Activated naive CD8-positive, alpha-beta T cell treated with anti-CD3 and anti-CD28 coated beads for 36 hours (primary cell): ENCODE data around the gene THEMIS. TPM values are rescaled to one million over a fixed set of nuclear protein-coding genes. Genes with fewer than 3 reads are reported as not detected.
A peak's percentile ranks its signal among the peaks of the same experiment; 100 is the strongest.
"Not testable (repeated sequence)": the region's sequence is repeated elsewhere in the genome, so short reads cannot be mapped to it uniquely, and the experiment has no call there.

Experiments used
- DNase-seq: peaks from one replicate; pipeline ENCODE4 v3.0.0; 2021
- H3K27ac Mint-ChIP-seq: one replicate; pipeline ENCODE4 v1.8.0; 2022; ENCODE audit warnings: mild to moderate bottlenecking, moderate library complexity, mixed read lengths
- H3K27me3 Mint-ChIP-seq: one replicate; pipeline ENCODE4 v1.8.0; 2022; ENCODE audit warnings: mild to moderate bottlenecking, mixed read lengths
- H3K36me3 Mint-ChIP-seq: one replicate; pipeline ENCODE4 v1.8.0; 2021; ENCODE audit warnings: mild to moderate bottlenecking, mixed read lengths
- H3K4me1 Mint-ChIP-seq: one replicate; pipeline ENCODE4 v1.8.0; 2021; ENCODE audit warnings: mixed read lengths
- H3K4me3 Mint-ChIP-seq: one replicate; pipeline ENCODE4 v1.8.0; 2022; ENCODE audit warnings: mild to moderate bottlenecking, moderate library complexity, mixed read lengths
- H3K9me3 Mint-ChIP-seq: one replicate; pipeline ENCODE4 v1.8.0; 2022; ENCODE audit warnings: mixed read lengths
- total RNA-seq, 2 experiments: library from RNA; stranded (reverse); gene quantifications; one replicate each; pipeline ENCODE4 v1.2.3, GENCODE V29; 2021

The THEMIS gene
- total RNA-seq, 2 experiments from 2014 or later, result 48.3 to 49.7 TPM

DNA sequence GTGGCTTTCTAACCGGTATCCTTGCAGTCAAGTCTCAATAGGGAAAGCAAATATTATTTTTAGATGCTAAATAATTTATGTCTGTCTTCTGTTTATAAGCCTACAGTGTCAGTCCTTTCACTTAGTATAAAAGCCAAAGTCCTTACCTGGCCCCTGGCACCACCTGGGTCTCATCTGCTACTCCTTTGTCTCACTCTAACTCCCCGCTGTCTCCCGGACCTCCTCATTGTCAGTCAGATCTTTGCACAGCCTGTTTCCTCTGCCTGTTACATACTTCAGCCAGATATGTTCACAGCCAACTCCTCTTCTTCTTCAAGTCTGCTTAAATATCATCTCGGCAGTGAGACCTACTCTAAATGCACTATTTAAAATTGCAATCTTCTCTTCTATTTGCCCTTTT lies 84.2 kb downstream of the THEMIS start:
- Mint-ChIP-seq H3K27ac (peak overlapping the region; percentile 62), H3K4me3 (peak overlapping the region; percentile 9)

DNA sequence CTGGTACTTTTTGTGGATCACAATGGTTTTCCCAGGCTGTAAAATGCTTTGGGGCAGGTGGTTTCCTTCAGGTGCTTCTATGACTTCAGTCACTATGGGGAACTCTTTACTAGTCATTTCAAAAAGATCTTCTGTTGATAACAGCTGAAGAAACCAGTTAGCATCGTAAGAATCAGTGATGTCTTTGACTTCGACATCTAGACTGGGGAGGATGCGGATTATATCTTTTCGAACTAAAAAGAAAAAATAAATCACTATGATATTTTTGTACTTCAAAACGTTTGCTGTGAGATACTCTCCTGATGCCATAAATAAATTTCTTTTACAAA lies 87.2 kb downstream of the THEMIS start:
- Mint-ChIP-seq H3K9me3 (peaks cover 2% of the 10 kb centered on the region), H3K36me3 (peaks cover 63% of the 10 kb centered on the region), H3K27me3 (no peaks in the 10 kb centered on the region), H3K27ac (peak overlapping the region; percentile 89), H3K4me3 (peak overlapping the region; percentile 68), H3K4me1 (peaks cover 85% of the 10 kb centered on the region)
- DNase-seq, result no peak

More for the DNA sequence above, 84.2 kb downstream of the THEMIS start:
- Mint-ChIP-seq H3K9me3 (peaks cover 11% of the 10 kb centered on the region), H3K36me3 (peaks cover 67% of the 10 kb centered on the region), H3K4me1 (peaks cover 80% of the 10 kb centered on the region), H3K27me3 (no peaks in the 10 kb centered on the region)
- no peak for DNase-seq

DNA sequence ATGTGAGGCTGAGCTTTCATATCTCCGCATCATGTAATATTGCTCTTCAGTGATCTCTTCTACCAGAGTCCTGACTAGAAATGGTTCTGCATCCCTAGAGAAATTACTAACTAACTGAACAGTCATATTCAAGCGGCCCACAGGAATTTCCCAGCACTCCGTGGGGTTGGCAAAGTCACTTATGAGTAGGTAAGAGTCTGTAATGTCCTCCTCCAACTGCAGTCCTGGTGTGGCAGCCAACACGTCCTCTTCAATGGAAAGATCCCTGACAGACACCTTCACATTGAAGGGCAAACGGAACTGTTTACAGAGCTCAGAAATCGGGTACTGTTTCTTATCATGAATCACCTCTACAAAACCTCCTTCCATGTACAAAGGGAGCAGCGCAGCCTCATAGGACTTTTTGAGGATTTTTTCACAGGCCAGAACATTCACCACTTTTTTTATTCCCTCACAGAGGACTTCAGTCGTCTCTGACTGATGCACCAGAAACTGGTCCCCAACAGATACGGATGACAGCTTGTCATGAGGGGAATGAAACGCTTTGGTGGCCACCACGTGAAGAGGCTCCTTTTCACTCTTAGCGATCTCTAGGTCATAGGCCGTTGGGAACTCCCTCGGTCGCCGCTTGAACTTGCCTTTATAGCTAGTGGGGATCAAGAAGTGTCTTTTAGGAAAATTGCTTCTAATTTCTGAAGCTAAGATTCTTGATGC lies 87.7 kb downstream of the THEMIS start:
- H3K9me3 Mint-ChIP-seq, result no peaks in the 10 kb centered on the region
- DNase-seq, result peak; percentile 52
- peaks cover 61% of the 10 kb centered on the region for H3K36me3 Mint-ChIP-seq
- no peaks in the 10 kb centered on the region for H3K27me3 Mint-ChIP-seq
- H3K27ac Mint-ChIP-seq, result peak overlapping the region; percentile 89
- H3K4me3 Mint-ChIP-seq, result peak overlapping the region; percentile 68
- H3K4me1 Mint-ChIP-seq, result peaks cover 85% of the 10 kb centered on the region

DNA sequence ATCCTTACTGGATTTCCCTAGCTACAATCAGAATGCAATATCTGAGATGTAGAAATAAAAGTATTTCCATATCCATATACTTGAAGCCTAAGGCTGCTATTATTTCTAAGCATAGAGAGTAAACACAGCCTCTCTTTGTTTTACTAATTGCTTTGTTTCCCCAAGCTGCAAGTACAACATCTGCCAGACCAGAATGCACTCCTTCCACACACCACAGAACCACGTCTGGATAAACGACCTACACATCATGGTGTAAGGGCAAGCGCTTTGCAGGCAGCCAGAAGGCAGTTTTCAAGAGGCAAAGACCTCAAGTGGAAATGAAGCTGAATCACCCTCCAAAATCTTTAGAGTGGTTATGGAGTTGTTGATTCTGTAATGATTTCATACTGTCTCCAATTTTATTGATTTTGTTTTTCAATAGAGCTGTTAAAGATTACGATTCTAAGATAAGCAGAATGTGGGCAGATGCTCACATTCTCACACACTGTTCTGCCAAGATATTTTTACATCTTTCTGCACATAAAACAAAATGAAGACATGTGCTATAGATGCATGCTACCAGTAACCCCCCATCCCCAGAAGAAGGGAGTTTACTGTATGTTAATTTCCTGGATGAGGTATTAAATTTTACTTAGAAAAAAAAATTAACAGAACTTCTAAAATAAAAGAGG lies 88.8 kb downstream of the THEMIS start:
- H3K9me3 Mint-ChIP-seq, result no peaks in the 10 kb centered on the region
- peaks cover 86% of the 10 kb centered on the region for H3K4me1 Mint-ChIP-seq
- H3K27ac Mint-ChIP-seq, result peak overlapping the region; percentile 82
- DNase-seq, result no peak
- peak overlapping the region; percentile 60 for H3K4me3 Mint-ChIP-seq
- peaks cover 70% of the 10 kb centered on the region for H3K36me3 Mint-ChIP-seq
- H3K27me3 Mint-ChIP-seq, result no peaks in the 10 kb centered on the region

DNA sequence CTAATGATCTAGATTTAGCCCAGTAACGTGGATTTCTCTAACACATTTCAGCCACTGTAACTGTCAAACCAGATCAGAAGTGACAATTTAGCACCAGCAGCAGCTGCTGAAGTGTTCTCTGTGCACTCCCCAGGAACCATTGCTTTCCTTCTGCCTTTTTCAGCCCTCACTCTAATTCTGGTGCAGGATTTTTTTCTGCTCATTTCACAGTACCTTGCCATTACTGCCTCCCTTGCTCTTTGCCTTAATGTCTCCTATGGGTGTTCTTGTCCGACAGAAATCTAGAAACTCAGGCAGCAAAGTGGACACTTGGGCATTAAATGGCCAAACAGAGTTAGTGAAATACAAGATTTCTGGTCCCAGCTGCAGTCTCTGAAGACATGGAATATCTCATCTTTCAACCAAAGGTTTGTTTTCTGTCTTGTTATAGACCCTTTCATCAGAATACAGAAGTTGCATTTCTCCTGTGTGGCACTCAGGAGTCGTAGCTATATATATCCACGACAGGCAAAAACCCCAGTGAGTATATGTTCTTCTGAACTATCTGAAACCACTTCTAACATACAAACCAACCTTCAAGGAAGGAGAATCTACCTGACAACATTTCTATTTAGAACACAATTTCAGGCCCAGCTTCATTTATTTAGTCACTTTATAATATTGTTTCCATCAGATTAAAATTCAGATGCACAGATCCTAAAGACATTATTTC lies 92.9 kb downstream of the THEMIS start:
- no peaks in the 10 kb centered on the region for H3K27me3 Mint-ChIP-seq
- peaks cover 13% of the 10 kb centered on the region for H3K9me3 Mint-ChIP-seq
- H3K4me3 Mint-ChIP-seq, result peak overlapping the region; percentile 33
- H3K27ac Mint-ChIP-seq, result peak overlapping the region; percentile 64
- peaks cover 77% of the 10 kb centered on the region for H3K36me3 Mint-ChIP-seq
- no peak for DNase-seq
- peaks cover 76% of the 10 kb centered on the region for H3K4me1 Mint-ChIP-seq

DNA sequence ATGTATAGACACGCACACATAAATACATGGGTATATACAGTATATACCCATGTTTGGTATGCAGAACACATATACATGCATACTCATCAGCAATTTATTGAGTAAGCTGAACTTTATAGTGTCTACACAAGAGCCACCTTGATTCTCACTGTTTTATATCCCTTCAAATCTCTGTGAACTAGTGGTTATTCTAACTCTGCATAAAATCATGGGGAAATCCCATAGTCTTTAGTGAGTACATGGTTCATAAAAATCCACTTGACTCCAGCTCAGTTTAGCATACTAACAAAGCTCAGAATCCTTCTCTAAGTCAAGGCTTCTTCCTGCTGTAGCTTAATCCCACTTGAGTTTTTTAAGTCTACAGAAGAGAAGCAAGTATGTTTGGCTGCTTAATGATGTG lies 104.1 kb downstream of the THEMIS start:
- H3K36me3 Mint-ChIP-seq, result peaks cover 72% of the 10 kb centered on the region

DNA sequence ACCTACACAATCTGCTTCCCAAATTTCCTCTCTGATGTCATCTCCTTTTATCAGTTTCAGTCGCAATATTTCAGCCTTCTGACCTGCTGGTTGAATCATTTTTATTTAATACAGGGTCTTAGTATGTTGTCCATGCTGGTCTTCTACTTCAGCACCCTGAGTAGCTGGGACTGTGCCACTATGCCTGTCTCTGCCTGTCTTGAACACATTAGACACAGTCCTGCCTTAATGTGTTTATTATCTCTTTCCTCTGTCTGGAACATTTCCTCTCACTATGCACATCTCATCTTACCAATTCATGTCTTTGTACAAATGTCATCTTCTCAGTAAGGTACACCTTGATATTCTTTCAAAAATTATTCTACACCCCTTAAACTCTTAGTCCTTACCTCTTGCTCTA lies 106.5 kb downstream of the THEMIS start:
- H3K4me1 Mint-ChIP-seq, result peaks cover 66% of the 10 kb centered on the region
- H3K9me3 Mint-ChIP-seq, result peaks cover 6% of the 10 kb centered on the region
- H3K27ac Mint-ChIP-seq, result peak overlapping the region; percentile 65
- peaks cover 63% of the 10 kb centered on the region for H3K36me3 Mint-ChIP-seq
- no peak for DNase-seq
- no peak overlapping the region for H3K4me3 Mint-ChIP-seq
- no peaks in the 10 kb centered on the region for H3K27me3 Mint-ChIP-seq

More for the DNA sequence above, 104.1 kb downstream of the THEMIS start:
- Mint-ChIP-seq H3K4me1 (peaks cover 65% of the 10 kb centered on the region), H3K27me3 (no peaks in the 10 kb centered on the region), H3K4me3 (no peak overlapping the region), H3K27ac (peak overlapping the region; percentile 0), H3K9me3 (peaks cover 20% of the 10 kb centered on the region)
- DNase-seq, result no peak

DNA sequence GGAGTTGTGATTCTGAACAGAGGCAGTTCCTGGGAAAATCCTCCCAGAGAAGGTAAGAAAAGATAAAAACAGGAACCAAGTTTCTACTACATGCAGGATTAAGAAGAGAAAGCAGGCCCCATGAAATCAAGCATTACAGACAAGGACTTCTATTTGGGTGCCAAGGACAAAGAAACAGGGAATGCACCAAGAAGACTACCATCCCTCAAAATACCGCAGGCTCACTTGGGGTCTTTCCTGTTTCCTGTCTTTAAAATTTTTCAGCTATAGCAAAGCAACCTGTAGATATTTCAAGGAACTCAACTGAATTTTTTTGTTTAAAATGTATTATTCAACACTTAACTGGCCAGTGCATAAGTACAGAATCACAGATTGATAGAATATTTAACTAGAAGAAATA lies 107.5 kb downstream of the THEMIS start:
- Mint-ChIP-seq H3K36me3 (peaks cover 65% of the 10 kb centered on the region), H3K27ac (peak overlapping the region; percentile 82), H3K4me1 (peaks cover 73% of the 10 kb centered on the region)

DNA sequence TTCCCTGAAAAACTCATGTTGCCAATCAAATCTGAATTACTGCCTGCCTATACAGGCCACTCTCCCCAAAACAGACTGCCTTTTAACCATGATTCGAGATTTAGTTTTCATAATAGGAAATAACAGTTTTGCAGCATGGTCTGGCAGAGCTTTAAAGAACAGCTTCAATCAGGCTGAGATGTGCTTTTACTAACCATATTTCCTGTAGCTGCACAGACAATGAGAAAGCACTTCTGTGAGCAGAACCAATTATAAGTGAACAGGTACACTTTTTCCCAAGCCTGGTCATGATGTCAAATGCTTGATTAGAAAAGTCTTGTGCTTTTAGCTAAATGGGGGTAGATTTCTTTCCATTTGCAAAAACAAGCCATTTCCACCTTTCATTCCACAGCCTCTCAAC lies 108.2 kb downstream of the THEMIS start:
- H3K4me3 Mint-ChIP-seq, result no peak overlapping the region
- H3K27me3 Mint-ChIP-seq, result no peaks in the 10 kb centered on the region
- H3K27ac Mint-ChIP-seq, result peak overlapping the region; percentile 82
- peaks cover 2% of the 10 kb centered on the region for H3K9me3 Mint-ChIP-seq
- peaks cover 72% of the 10 kb centered on the region for H3K4me1 Mint-ChIP-seq
- no peak for DNase-seq
- peaks cover 62% of the 10 kb centered on the region for H3K36me3 Mint-ChIP-seq

More for the DNA sequence above, 107.5 kb downstream of the THEMIS start:
- Mint-ChIP-seq H3K9me3 (peaks cover 2% of the 10 kb centered on the region), H3K27me3 (no peaks in the 10 kb centered on the region), H3K4me3 (peak overlapping the region; percentile 3)
- no peak for DNase-seq

DNA sequence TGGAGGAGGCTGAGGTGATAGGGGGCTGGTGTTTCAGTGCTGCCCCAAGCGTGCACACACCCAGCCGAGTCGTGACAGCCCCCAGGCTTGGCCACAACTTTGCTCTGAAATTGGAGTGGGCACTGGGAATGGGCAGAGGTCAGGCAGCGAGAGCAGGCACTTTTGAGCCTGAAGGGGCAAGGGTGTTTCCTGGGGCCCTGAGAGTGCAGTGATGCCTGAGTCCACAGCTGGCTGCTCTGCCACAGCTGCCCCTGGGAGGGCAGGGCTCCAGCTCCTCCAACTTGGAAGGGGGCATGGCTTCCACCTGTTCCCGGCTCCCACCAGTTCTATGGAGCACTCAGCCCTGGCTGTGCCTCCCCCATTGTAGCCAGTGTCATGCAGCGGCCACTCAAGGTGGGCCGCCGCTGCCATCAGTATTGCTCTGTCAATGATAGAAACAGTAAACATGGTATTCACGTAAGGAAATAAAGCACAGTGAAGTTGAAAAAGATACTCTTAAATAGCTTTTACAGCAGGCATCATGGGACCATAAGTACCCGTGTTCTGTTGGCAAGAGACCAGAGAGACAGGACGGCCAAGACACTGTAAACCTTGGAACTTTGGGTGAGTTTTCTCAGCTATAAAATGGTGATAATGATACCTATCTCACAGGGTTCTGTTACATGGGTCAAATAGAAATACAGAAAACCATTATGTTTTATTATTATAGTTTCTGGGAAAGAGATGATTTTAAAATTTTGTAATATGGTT lies 108.9 kb downstream of the THEMIS start:
- Mint-ChIP-seq H3K4me3 (no peak overlapping the region), H3K9me3 (peaks cover 2% of the 10 kb centered on the region), H3K36me3 (peaks cover 56% of the 10 kb centered on the region), H3K4me1 (peaks cover 70% of the 10 kb centered on the region), H3K27ac (peak overlapping the region; percentile 82), H3K27me3 (no peaks in the 10 kb centered on the region)
- DNase-seq, result no peak

DNA sequence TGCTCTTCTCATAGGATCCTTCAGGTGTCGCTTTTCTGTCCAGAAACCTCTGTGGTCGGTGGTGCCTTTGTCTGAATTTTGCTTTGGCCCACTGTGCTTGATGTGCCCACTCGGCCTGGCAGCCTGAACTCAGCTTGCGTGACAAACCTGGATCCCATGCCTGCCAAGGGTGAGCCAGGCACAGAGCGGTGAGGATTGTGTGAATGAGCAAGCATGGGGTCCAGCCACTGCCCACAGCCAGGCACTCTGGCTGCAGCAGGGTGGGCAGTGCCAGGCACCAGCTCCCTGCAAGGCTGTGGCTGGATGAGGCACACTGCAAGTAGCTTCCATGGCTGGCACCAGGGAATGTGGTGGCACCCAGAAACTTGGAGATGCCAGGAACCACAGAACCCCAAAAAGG lies 110.3 kb downstream of the THEMIS start:
- Mint-ChIP-seq H3K4me3 (no peak overlapping the region), H3K27ac (peak overlapping the region; percentile 68), H3K27me3 (no peaks in the 10 kb centered on the region), H3K4me1 (peaks cover 68% of the 10 kb centered on the region), H3K36me3 (peaks cover 47% of the 10 kb centered on the region), H3K9me3 (peaks cover 2% of the 10 kb centered on the region)
- DNase-seq, result no peak

DNA sequence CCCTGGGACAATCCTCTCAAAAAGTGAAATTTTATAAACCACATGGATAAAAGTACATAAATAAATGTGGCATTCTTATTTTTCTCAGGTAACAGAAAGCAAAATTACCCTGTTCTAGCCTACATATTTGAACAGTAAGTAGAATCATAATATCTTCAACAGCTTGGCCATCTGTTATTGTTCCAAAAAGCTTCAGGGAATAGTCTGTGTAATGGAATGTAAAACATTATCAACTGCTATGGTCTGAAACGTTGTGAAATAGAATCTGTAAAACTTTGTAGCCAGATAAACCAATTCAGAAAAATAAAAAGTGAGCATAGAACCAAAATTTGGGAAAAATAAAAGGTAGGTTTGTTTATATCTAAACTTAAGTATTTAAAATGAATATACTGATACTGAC lies 114.7 kb downstream of the THEMIS start:
- Mint-ChIP-seq H3K4me3 (no peak overlapping the region), H3K4me1 (peaks cover 64% of the 10 kb centered on the region)

DNA sequence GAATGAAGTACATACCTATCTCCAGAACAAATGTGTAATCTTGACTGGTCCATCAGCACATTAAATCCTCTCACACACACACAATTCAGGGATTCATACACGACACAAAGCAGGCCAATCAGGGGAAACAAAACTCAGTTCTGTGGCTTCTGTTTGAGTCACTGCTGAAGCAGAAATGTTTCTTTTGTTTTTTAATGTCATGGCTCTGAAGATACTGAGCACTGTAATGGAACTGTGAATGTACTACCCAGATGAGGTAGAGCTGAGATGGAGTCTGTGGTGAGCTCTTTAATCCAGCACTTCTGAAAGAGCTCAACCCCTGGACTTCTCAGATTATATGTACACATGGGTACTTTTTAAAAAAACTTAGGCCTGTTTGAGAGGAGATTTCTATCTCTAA lies 116.4 kb downstream of the THEMIS start:
- Mint-ChIP-seq H3K27ac (peak overlapping the region; percentile 78), H3K36me3 (peaks cover 52% of the 10 kb centered on the region), H3K4me3 (no peak overlapping the region), H3K9me3 (peaks cover 11% of the 10 kb centered on the region), H3K4me1 (peaks cover 64% of the 10 kb centered on the region), H3K27me3 (no peaks in the 10 kb centered on the region)
- DNase-seq, result no peak

More for the DNA sequence above, 114.7 kb downstream of the THEMIS start:
- Mint-ChIP-seq H3K27ac (no peak overlapping the region), H3K9me3 (peaks cover 13% of the 10 kb centered on the region), H3K27me3 (no peaks in the 10 kb centered on the region), H3K36me3 (peaks cover 53% of the 10 kb centered on the region)
- DNase-seq, result no peak

DNA sequence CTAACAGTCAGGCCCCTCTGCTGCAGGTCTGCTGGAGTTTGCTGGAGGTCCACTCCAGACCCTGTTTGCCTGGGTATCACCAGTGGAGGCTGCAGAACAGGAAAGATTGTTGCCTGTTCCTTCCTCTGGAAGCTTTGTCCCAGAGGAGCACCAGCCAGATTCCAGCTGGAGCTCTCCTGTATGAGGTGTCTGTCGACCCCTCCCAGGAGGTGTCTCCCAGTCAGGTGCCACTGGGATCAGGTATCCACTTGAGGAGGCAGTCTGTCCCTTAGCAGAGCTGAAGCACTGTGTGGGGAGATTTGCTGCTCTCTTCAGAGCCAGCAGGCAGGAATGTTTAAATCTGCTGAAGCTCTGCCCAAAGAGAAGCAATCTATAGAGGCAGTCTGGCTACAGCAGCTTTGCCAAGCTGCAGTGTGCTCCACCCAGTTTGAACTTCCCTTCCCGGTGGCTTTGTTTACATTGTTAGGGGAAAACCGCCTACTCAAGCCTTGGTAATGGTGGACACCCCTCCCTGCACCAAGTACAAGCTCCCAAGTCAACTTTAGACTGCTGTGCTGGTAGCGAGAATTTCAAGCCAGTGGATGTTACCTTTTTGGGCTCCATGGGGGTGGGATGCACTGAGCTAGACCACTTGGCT lies 119.1 kb downstream of the THEMIS start:
- H3K4me1 Mint-ChIP-seq, result peaks cover 66% of the 10 kb centered on the region
- DNase-seq, H3K27me3 Mint-ChIP-seq, H3K27ac Mint-ChIP-seq, H3K4me3 Mint-ChIP-seq: not testable (repeated sequence)
- peaks cover 11% of the 10 kb centered on the region for H3K9me3 Mint-ChIP-seq
- H3K36me3 Mint-ChIP-seq, result peaks cover 54% of the 10 kb centered on the region
